Endometrial microvascular endothelial cells (primary cell): Measurements from ENCODE around the gene SLC30A2. TPM values are rescaled to one million over a fixed set of nuclear protein-coding genes. Genes with fewer than 3 reads are reported as not detected.

Source experiments
- in situ Hi-C: cut with HindIII; loops from 2 replicates; pipeline ENCODE4 v1.10.0; 2017; ENCODE audit warnings: low sequenced_read_pairs, low pct_unique_long_range_greater_than_20kb; ENCODE audit errors: inconsistent ontology term
- total RNA-seq: library from RNA; depleted of rRNA; stranded (reverse); fragments of >200 nt; gene quantifications from one replicate; pipeline ENCODE4 v1.2.3, GENCODE V29; 2015; ENCODE audit errors: inconsistent ontology term

Gene SLC30A2
- total RNA-seq, 1 donor from 2014 or later, result not detected

- in situ Hi-C loops, result no loop called here
Observed at GRCh38 chr1:26012864-26013263, 33.1 kb downstream of the SLC30A2 start.

- in situ Hi-C loops, result no loop called here
Observed at GRCh38 chr1:26010825-26011224, 35.1 kb downstream of the SLC30A2 start.

GRCh38 chr1:26009796-26010447, 36.0 kb downstream of the SLC30A2 start:
- in situ Hi-C loops, result no loop called here

GRCh38 chr1:26006710-26007109, 39.2 kb downstream of the SLC30A2 start:
- in situ Hi-C loops, result no loop called here

- in situ Hi-C loops, result no loop called here
Observed at GRCh38 chr1:26005434-26006105, 40.3 kb downstream of the SLC30A2 start.

GRCh38 chr1:26003756-26004155, 42.2 kb downstream of the SLC30A2 start:
- in situ Hi-C loops, result no loop called here

- in situ Hi-C loops, result no loop called here
Observed at GRCh38 chr1:26003262-26003661, 42.7 kb downstream of the SLC30A2 start.

GRCh38 chr1:25999041-25999800, 46.7 kb downstream of the SLC30A2 start:
- in situ Hi-C loops, result loop anchor here (10.0 kb wide), 1 partner anchor 104 kb away; no protein-coding TSS in a partner anchor

GRCh38 chr1:25997828-25998761, 47.8 kb downstream of the SLC30A2 start, which contains the start of gene PAFAH2:
TSS of gene PAFAH2 (minus strand) at chr1:25998063. CDS start at chr1:25990816, 7,247 bp downstream.
- in situ Hi-C loops, result loop anchor here (10.0 kb wide), 1 partner anchor 103 kb away; no protein-coding TSS in a partner anchor

GRCh38 chr1:25996966-25997827, 48.7 kb downstream of the SLC30A2 start:
- in situ Hi-C loops, result loop anchor here (10.0 kb wide), 1 partner anchor 102 kb away; no protein-coding TSS in a partner anchor

GRCh38 chr1:25994402-25995150, 51.3 kb downstream of the SLC30A2 start:
- in situ Hi-C loops, result loop anchor here (10.0 kb wide), 1 partner anchor 100 kb away; no protein-coding TSS in a partner anchor

GRCh38 chr1:25993197-25993951, 52.5 kb downstream of the SLC30A2 start:
- in situ Hi-C loops, result loop anchor here (10.0 kb wide), 1 partner anchor 99 kb away; no protein-coding TSS in a partner anchor

GRCh38 chr1:25992689-25993171, 53.2 kb downstream of the SLC30A2 start:
- in situ Hi-C loops, result loop anchor here (10.0 kb wide), 1 partner anchor 98 kb away; no protein-coding TSS in a partner anchor

GRCh38 chr1:25991937-25992688, 53.8 kb downstream of the SLC30A2 start:
- in situ Hi-C loops, result loop anchor here (10.0 kb wide), 1 partner anchor 97 kb away; no protein-coding TSS in a partner anchor

GRCh38 chr1:25990702-25991395, 55.1 kb downstream of the SLC30A2 start:
- in situ Hi-C loops, result loop anchor here (10.0 kb wide), 1 partner anchor 96 kb away; no protein-coding TSS in a partner anchor
